ENCODE data around the gene TM4SF5. TPM values are rescaled to one million over a fixed set of nuclear protein-coding genes. Genes with fewer than 3 reads are reported as not detected.

The TM4SF5 gene
- polyA plus RNA-seq, 3 donors = not detected

DNA sequence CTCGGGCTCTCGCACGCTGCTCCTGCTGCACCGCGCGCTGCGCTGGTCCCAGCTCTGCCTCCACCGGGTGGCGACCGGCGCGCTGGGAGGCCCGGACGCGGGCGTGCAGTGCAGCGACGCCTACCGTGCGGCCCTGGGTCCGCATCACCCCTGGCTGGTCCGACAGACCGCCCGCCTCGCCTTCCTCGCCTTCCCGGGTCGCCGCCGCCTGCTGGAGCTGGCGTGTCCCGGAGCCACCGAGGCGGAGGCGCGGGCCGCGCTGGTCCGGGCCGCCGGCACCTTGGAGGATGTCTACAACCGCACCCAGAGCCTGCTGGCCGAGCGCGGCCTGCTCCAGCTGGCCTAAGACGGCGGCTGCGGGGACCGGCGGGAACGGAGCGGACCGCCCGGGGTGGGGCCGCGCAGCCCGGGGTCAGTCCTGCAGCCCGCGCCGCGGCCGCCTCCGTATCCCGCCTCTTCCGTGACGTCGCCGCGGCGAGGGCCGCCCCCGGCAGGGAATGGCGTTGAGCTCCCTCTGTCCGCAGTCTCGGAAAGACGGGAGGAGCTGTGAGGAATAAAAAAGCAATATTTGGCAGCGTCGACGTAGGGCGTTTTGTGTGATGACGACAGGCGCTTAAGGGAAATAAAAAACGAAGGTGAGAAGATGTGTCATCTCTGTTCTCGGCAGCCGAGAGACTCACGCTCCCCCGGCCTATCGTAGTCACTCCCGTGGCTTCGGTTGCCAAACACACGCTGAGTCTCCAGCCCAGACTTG, 18.4 kb downstream of the TM4SF5 start:
- Mint-ChIP-seq H3K27me3 (ENCODE audit: low read depth in 3 of 3) (peaks cover 50 to 70% (median 65%) of the 10 kb centered on the region in 3 donors), H3K27ac (peak overlapping the region; percentile 89 to 98 (median 96)), H3K9me3 (peaks cover 0 to 24% (median 6%) of the 10 kb centered on the region in 7 donors), H3K36me3 (peaks cover 10 to 16% of the 10 kb centered on the region in 2 donors), H3K4me1 (peaks cover 44% of the 10 kb centered on the region), H3K4me3 (peak overlapping the region; percentile 85 to 91)
- Histone ChIP-seq H3K9ac (ENCODE audit: insufficient read depth, low read length, poor library complexity, severe bottlenecking) (peak overlapping the region; percentile 88), H3K4me3 (replicated peaks in 1 of 3; ENCODE audit: low read depth in 2 of 3, low read length in 3 of 3) (peak overlapping the region; percentile 45 to 76 (median 49)), H3K27me3 (ENCODE audit: control insufficient read depth in 2 of 2, insufficient read depth in 2 of 2, low read length in 2 of 2) (peaks cover 25 to 52% of the 10 kb centered on the region in 2 donors), H3K27ac (ENCODE audit: low read depth in 1 of 2, low read length in 2 of 2) (peak overlapping the region; percentile 67 to 91), H2AFZ (ENCODE audit: insufficient read depth, low read depth, low read length, poor library complexity, severe bottlenecking) (peak overlapping the region; percentile 67), H3K36me3 (replicated peaks in 1 of 2; ENCODE audit: control insufficient read depth in 1 of 2, insufficient read depth in 2 of 2, low read length in 2 of 2) (no peaks in the 10 kb centered on the region), H3K79me2 (ENCODE audit: insufficient read depth, low read length) (no peaks in the 10 kb centered on the region), H3K4me2 (replicated peaks; ENCODE audit: extremely low read depth, low read length, poor library complexity, severe bottlenecking) (peak overlapping the region; percentile 79), H3K9me3 (replicated peaks in 1 of 2; ENCODE audit: control insufficient read depth in 1 of 2, insufficient read depth in 1 of 2, low read length in 2 of 2) (peaks cover 0 to 11% of the 10 kb centered on the region in 2 donors), H4K20me1 (ENCODE audit: insufficient read depth, low read length) (peaks cover 3% of the 10 kb centered on the region), H3K4me1 (ENCODE audit: control insufficient read depth in 1 of 2, insufficient read depth in 2 of 2, low read length in 2 of 2) (peaks cover 39 to 48% of the 10 kb centered on the region in 2 donors)
- DNase-seq = peak; percentile 90 to 94 (median 92)
- intact Hi-C loops (cut with micrococcal nuclease) = loop anchor here (2.0 to 10.0 kb wide), 5 partner anchors 21 to 97 kb away; partner anchors contain the start of genes ARRB2 (in 1 of the 2), CXCL16 (in 1 of the 2) and ZMYND15 (in 1 of the 2)
- under 1% methylated on average over 89 of the region's 91 CpGs for WGBS (ENCODE audit: insufficient coverage)
- TF ChIP-seq, protein P1, sequence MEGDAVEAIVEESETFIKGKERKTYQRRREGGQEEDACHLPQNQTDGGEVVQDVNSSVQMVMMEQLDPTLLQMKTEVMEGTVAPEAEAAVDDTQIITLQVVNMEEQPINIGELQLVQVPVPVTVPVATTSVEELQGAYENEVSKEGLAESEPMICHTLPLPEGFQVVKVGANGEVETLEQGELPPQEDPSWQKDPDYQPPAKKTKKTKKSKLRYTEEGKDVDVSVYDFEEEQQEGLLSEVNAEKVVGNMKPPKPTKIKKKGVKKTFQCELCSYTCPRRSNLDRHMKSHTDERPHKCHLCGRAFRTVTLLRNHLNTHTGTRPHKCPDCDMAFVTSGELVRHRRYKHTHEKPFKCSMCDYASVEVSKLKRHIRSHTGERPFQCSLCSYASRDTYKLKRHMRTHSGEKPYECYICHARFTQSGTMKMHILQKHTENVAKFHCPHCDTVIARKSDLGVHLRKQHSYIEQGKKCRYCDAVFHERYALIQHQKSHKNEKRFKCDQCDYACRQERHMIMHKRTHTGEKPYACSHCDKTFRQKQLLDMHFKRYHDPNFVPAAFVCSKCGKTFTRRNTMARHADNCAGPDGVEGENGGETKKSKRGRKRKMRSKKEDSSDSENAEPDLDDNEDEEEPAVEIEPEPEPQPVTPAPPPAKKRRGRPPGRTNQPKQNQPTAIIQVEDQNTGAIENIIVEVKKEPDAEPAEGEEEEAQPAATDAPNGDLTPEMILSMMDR (IDR thresholded peaks at IDR 0.05) = peak; percentile 86

- peaks cover 40% of the 10 kb centered on the region for H3K4me1 Mint-ChIP-seq
- Histone ChIP-seq H4K20me1 (ENCODE audit: insufficient read depth, low read length) (peaks cover 3% of the 10 kb centered on the region), H3K79me2 (ENCODE audit: insufficient read depth, low read length) (no peaks in the 10 kb centered on the region), H3K4me2 (replicated peaks; ENCODE audit: extremely low read depth, low read length, poor library complexity, severe bottlenecking) (peak overlapping the region; percentile 79), H3K27ac (ENCODE audit: low read depth in 1 of 2, low read length in 2 of 2) (peak overlapping the region; percentile 67 to 91), H3K9ac (ENCODE audit: insufficient read depth, low read length, poor library complexity, severe bottlenecking) (peak overlapping the region; percentile 88), H3K4me1 (ENCODE audit: control insufficient read depth in 1 of 2, insufficient read depth in 2 of 2, low read length in 2 of 2) (peaks cover 37 to 47% of the 10 kb centered on the region in 2 donors), H2AFZ (ENCODE audit: insufficient read depth, low read depth, low read length, poor library complexity, severe bottlenecking) (peak overlapping the region; percentile 67), H3K9me3 (replicated peaks in 1 of 2; ENCODE audit: control insufficient read depth in 1 of 2, insufficient read depth in 1 of 2, low read length in 2 of 2) (peaks cover 0 to 7% of the 10 kb centered on the region in 2 donors), H3K27me3 (ENCODE audit: control insufficient read depth in 2 of 2, insufficient read depth in 2 of 2, low read length in 2 of 2) (peaks cover 20 to 46% of the 10 kb centered on the region in 2 donors), H3K4me3 (replicated peaks in 1 of 3; ENCODE audit: low read depth in 2 of 3, low read length in 3 of 3) (peak overlapping the region in 2 of 3 experiments; percentile 39 to 76), H3K36me3 (replicated peaks in 1 of 2; ENCODE audit: control insufficient read depth in 1 of 2, insufficient read depth in 2 of 2, low read length in 2 of 2) (no peaks in the 10 kb centered on the region)
- peaks cover 10 to 16% of the 10 kb centered on the region in 2 donors for H3K36me3 Mint-ChIP-seq
- H3K27ac Mint-ChIP-seq = peak overlapping the region; percentile 89 to 98 (median 96)
- intact Hi-C loops (cut with micrococcal nuclease) = loop anchor here (2.0 to 10.0 kb wide), 3 partner anchors 52 to 78 kb away; partner anchors contain the start of genes ARRB2 (in 1 of the 2), CXCL16 (in 1 of the 2) and ZMYND15 (in 1 of the 2)
- TF ChIP-seq, protein P1 (IDR thresholded peaks at IDR 0.05) = no peak
- H3K9me3 Mint-ChIP-seq = peaks cover 0 to 19% (median 6%) of the 10 kb centered on the region in 7 donors
- H3K4me3 Mint-ChIP-seq = peak overlapping the region; percentile 80 to 91
- peaks cover 45 to 64% (median 59%) of the 10 kb centered on the region in 3 donors for H3K27me3 Mint-ChIP-seq (ENCODE audit: low read depth in 3 of 3)
- WGBS (ENCODE audit: insufficient coverage) = 88% methylated on average over 3 of the region's 7 CpGs
- no peak for DNase-seq
Observed at GRCh38 chr17:4790705-4791088, 19.0 kb downstream of the TM4SF5 start.
